ENCODE measurements around the gene CITED1. TPM values are rescaled to one million over a fixed set of nuclear protein-coding genes. Genes with fewer than 3 reads are reported as not detected.
A peak's percentile ranks its signal among the peaks of the same experiment; 100 is the strongest.

Gene CITED1
- total RNA-seq, 4 donors from 2014 or later = 0.60 to 5.0 (median 4.7) TPM; not detected in 1

DNA sequence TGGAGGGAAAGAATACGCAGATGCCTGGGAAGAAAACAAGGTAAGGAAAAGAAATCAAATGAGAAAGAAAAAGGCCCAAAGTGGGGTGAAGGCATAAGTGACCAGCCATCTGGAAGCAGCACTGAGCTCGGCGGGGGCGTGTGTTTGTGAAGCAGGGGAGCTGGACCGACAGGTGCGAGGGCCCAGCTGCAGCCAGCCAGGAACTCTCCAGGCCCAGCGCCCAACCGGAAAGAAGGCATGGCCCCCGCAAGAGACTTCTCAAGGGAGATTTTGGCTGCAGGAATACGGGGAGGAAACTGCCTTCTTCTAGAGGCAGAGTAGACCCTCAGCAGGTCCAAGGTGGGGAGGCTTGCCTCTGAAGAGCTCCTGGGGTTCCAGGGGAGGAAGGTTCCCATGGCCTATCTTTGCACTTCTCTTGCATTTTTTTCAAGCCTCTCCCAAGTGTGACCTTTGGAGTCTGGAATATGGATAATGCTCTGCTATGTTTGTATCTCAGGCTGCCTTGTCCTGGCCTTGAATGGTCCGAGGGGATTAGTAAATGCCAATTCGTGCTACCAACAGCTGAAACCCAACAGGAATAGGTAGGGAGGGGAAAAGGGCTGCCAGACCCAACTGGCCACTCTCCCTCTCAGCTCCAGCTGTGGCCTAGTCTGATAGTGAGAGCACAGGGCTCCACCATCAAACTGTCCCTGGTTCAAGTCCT is 10.8 kb upstream of the CITED1 start:
- ATAC-seq (ENCODE audit: low FRiP score) (no peak), DNase-seq (ENCODE audit: low spot score) (no peak)
- TF ChIP-seq, protein P1, sequence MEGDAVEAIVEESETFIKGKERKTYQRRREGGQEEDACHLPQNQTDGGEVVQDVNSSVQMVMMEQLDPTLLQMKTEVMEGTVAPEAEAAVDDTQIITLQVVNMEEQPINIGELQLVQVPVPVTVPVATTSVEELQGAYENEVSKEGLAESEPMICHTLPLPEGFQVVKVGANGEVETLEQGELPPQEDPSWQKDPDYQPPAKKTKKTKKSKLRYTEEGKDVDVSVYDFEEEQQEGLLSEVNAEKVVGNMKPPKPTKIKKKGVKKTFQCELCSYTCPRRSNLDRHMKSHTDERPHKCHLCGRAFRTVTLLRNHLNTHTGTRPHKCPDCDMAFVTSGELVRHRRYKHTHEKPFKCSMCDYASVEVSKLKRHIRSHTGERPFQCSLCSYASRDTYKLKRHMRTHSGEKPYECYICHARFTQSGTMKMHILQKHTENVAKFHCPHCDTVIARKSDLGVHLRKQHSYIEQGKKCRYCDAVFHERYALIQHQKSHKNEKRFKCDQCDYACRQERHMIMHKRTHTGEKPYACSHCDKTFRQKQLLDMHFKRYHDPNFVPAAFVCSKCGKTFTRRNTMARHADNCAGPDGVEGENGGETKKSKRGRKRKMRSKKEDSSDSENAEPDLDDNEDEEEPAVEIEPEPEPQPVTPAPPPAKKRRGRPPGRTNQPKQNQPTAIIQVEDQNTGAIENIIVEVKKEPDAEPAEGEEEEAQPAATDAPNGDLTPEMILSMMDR (IDR thresholded peaks at IDR 0.05) = no peak

DNA sequence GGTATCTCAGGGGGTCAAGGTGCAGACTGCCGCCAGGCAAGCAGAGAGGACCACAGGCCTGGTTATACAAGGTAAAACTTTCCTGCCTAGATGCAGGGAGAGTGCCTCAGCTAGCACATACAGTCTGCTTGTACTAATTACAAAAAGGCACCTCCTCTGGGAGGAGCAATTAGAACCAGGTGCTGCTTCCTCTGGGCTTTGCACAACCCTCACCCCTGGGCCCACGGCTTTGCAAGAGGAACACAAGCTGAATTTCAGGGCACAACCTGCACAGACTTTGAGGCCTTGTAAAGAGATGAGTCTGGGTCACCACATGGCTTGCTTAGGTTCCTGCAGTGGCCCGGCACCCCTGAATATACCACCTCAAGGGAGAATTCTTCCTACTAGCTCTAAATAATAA is 9.2 kb upstream of the CITED1 start:
- TF ChIP-seq, protein P1 (IDR thresholded peaks at IDR 0.05) = no peak
- DNase-seq (ENCODE audit: low spot score) (no peak), ATAC-seq (ENCODE audit: low FRiP score) (no peak)

DNA sequence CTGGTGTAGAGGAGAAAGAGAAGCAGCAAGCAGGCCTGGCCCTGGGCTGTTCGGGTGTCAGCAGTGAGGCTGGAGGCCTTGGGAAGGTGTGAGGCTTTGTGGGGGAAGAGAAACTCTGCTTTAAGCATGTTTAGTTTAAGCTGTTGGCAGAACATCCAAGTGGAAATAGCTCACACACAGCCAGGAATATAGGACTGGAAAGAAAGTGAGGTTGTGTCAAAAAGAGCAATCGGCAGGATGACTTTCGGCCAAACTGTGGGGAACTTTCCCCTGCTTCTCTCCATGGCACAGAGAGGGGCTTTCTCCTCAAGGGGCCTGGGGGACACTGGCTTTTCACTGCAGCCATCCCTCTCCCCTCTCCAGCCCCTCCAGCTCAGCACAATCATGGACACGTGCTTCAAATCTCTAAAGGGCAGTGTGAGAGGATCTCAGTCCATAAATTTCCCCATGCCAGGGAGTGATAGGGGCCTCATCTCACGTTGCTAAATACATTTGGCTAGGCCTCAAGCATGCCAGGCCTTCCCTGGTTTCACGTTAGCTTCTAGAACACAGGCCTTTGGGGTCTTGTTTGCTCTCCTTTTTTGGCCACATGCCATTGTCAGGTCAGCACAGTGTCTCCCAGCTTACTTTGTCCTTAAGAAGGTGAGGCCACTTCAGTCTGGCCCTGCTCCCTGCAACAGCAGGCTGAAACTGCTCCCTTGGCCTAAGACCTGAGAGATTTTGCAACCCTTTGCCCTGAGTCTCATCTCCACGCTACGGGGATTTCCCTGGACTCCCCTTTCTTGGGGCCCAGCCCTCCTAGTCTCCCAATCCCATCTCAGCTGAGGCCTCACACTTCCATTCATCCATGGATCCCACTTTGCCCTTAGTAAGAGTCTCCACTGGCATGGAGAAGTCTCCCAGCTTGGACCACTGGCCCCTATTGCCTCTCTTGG is 8.3 kb upstream of the CITED1 start:
- TF ChIP-seq, protein P1 (IDR thresholded peaks at IDR 0.05) = no peak
- DNase-seq (ENCODE audit: low spot score) = no peak
- peak; percentile 70 for ATAC-seq (ENCODE audit: low FRiP score)

DNA sequence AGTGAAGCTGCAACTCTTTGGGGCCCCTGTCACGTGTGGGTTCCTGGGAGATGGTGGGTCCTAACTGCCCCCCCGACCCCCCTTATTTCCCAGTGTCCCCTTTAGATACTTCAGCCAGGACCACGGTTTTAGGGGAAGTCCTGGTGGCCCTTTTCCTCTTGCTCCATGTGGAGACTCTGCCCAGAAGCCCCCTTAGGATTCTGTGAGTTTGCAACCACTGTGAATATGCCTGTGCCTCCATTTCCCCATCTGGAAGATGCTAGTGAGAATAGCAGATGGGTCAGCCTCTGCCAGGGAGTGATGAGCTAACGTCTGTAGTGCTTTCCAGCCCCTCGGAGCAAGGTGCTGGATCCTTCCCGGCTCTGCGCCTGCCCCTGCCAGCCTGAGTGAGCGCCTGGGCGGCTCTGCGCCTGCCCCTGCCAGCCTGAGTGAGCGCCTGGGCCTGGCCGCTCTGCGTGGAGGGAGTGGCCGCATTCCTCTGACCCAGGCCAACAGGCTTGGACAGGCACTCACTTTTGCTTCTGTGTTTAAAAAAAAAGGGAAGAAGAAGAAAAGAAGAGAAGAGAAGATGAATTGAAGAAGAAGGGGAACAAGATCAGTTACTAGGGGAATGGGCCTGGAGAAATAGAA is 6.7 kb upstream of the CITED1 start:
- ATAC-seq (ENCODE audit: low FRiP score) = no peak
- TF ChIP-seq, protein P1 (IDR thresholded peaks at IDR 0.05) = no peak
- DNase-seq (ENCODE audit: low spot score) = no peak

DNA sequence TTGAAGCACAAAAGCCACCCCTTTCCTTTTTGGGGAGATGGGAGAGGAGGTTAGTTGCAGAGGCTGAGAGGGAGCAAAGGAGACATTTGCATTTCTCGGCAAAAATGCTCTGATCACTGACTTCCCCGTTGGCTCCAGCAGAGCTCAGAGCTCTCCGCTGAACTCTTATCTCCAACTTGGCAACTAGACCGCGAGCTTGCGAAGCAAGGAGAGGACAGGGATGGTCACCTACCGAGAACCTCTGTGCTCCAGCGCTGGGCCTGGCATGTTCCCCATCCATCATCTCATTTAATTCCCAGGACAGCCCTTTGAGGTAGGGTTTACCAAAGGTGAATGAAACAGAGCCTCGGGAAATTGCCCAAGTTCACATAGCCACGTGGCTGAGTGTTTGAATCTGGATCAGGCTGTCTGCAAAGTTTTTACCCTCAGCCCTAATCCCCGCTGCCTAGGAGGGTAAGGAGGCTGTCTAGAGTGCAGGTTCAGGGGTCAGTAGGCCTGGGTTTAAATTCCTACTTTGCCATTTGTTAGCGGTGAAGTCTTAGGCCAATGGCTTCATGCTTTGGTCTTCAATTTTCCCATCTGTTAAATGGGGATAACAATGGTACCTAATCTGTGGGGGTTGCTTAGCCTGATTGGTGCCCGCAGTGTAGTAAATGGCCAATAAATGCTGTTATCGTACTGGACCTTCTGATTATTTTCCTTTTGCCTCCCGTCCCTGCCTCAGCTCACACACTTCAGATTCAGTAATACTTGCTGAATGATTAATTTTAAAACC is 3.8 kb upstream of the CITED1 start:
- ATAC-seq (ENCODE audit: low FRiP score) (no peak), DNase-seq (ENCODE audit: low spot score) (no peak)
- TF ChIP-seq, protein P1 (IDR thresholded peaks at IDR 0.05) = no peak

DNA sequence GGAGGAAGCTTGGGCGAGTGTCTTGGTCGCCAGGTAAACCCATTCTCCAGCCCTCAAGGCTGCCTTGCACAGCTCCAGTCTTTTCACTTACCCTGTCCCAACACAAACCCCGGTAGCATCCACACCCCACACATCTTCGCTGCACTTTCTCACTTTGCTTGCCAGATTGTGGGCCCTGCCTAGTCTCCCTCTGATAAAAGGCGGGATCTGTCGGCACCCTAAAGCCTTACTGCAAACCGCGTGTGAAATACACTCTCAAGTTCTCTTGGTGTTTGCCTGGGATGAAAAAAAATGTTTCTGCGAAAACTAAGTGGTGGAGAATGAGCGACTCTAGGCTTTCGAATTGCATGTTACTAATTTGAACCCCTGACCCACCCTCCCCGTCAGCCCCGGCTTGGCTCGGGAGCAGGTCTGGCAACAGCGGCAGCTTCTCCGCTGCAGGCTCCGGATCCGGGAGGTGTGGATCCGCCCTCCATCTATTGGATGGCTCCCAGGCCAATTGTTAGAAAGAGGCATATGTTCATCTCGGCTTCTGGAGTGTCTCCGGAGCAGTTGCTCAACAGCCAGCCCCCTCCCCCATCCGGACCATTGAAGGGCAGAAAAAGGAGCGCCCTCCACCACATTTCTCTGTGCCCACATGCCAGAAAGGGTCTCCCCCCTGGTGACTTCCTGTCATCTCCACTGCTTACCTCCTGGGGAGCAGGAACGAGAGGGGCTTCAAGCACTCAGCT is 3.0 kb upstream of the CITED1 start:
- TF ChIP-seq, protein P1 (IDR thresholded peaks at IDR 0.05) = no peak
- peak; percentile 68 for ATAC-seq (ENCODE audit: low FRiP score)

More for the DNA sequence above, 3.0 kb upstream of the CITED1 start:
- DNase-seq (ENCODE audit: low spot score) = peak; percentile 52

All from omental fat pad (tissue), 4 donors.